ENCODE results near the gene NDUFAF3. TPM values are rescaled to one million over a fixed set of nuclear protein-coding genes. Genes with fewer than 3 reads are reported as not detected.

NDUFAF3 gene
- total RNA-seq, 1 donor from 2014 or later: 200 TPM

GRCh38 chr3:48982686-48983085, 39.2 kb upstream of the NDUFAF3 start:
- Histone ChIP-seq H3K4me3 (no peak overlapping the region), H3K9me3 (no peaks in the 10 kb centered on the region), H3K36me3 (peaks cover 65 to 69% of the 10 kb centered on the region in 2 donors), H3K27me3 (no peaks in the 10 kb centered on the region), H3K4me1 (no peaks in the 10 kb centered on the region), H3K27ac (no peak overlapping the region)
- intact Hi-C loops (cut with DNase I): no loop called here
- no peak for DNase-seq (ENCODE audit: low spot score in 2 of 2)
- TF ChIP-seq, protein P1, sequence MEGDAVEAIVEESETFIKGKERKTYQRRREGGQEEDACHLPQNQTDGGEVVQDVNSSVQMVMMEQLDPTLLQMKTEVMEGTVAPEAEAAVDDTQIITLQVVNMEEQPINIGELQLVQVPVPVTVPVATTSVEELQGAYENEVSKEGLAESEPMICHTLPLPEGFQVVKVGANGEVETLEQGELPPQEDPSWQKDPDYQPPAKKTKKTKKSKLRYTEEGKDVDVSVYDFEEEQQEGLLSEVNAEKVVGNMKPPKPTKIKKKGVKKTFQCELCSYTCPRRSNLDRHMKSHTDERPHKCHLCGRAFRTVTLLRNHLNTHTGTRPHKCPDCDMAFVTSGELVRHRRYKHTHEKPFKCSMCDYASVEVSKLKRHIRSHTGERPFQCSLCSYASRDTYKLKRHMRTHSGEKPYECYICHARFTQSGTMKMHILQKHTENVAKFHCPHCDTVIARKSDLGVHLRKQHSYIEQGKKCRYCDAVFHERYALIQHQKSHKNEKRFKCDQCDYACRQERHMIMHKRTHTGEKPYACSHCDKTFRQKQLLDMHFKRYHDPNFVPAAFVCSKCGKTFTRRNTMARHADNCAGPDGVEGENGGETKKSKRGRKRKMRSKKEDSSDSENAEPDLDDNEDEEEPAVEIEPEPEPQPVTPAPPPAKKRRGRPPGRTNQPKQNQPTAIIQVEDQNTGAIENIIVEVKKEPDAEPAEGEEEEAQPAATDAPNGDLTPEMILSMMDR (IDR thresholded peaks at IDR 0.05): no peak

DNA sequence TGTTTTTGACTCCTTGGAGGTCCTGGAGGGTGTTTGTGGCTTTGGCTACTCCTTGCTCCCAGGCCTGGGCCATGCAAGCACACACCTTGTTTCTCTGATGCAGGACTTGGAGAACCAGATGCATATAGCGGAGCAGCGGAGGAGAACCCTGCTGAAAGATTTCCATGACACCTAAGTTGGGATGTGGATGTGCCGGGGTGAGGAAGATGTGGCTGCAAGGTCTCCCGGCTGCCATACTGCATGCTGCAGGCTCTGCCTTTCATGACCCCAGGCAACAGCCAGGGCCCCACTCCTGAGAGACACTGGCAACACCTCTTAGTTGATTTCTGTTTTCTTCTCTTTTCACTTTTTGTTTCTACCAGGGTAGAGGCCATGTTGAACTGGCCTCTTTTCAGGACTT, 38.8 kb upstream of the NDUFAF3 start:
- DNase-seq (ENCODE audit: low spot score in 2 of 2): no peak
- TF ChIP-seq, protein P1 (IDR thresholded peaks at IDR 0.05): no peak
- intact Hi-C loops (cut with DNase I): no loop called here

GRCh38 chr3:48984663-48985062, 37.3 kb upstream of the NDUFAF3 start:
- intact Hi-C loops (cut with DNase I): no loop called here
- Histone ChIP-seq H3K4me1 (peaks cover 7 to 15% of the 10 kb centered on the region in 2 donors), H3K4me3 (no peak overlapping the region), H3K27me3 (no peaks in the 10 kb centered on the region), H3K9me3 (no peaks in the 10 kb centered on the region), H3K27ac (no peak overlapping the region), H3K36me3 (peaks cover 47 to 56% of the 10 kb centered on the region in 2 donors)
- TF ChIP-seq, protein P1 (IDR thresholded peaks at IDR 0.05): no peak
- no peak for DNase-seq (ENCODE audit: low spot score in 2 of 2)

More for the DNA sequence above, 38.8 kb upstream of the NDUFAF3 start:
- peaks cover 61 to 65% of the 10 kb centered on the region in 2 donors for H3K36me3 ChIP-seq
- peaks cover 0 to 2% of the 10 kb centered on the region in 2 donors for H3K4me1 ChIP-seq
- H3K4me3 ChIP-seq: no peak overlapping the region
- no peaks in the 10 kb centered on the region for H3K9me3 ChIP-seq
- no peaks in the 10 kb centered on the region for H3K27me3 ChIP-seq
- no peak overlapping the region for H3K27ac ChIP-seq

GRCh38 chr3:48985831-48986376, 36.0 kb upstream of the NDUFAF3 start:
- intact Hi-C loops (cut with DNase I): no loop called here
- H3K36me3 ChIP-seq: peaks cover 36 to 44% of the 10 kb centered on the region in 2 donors
- DNase-seq (ENCODE audit: low spot score in 2 of 2): no peak

DNA sequence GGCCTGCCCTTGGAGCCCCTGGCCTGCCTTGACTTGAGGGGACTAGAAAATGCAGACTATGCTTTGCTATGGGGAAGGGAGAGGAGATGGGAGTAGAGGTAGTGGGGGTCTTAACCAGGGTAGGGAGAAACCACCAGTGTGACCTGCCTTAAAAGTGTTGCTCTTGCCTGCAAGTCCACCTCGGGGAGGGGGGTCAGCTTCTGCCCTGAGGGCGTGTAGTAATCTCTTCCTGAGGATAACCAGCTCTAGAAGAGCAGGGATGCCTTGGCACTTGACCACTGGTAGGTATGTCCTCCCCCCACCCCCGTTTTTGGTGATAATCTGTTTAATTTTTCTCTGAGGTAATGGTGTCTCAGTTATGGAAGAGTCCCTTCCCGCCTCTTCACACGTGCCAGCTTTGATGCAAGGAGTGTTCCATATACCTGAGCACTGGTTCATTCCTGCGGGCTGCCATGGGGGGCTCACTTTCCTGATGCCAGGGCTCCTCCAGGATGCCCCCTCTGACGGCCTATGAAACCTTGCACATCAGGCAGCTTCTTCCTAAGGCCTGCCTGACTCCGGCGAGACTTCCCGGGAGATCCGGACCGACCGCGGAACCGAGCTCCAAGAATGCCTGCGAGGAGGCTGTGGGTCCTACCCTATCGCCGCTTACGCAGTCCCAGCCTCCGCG, 32.7 kb upstream of the NDUFAF3 start:
- intact Hi-C loops (cut with DNase I): loop anchor here (1.0 to 2.0 kb wide), 2 partner anchors 18 to 30 kb away; partner anchors contain the start of genes DALRD3 and WDR6
- H3K4me1 ChIP-seq: peaks cover 10 to 26% of the 10 kb centered on the region in 2 donors
- peak overlapping the region; percentile 92 to 97 for H3K27ac ChIP-seq
- TF ChIP-seq, protein P1 (IDR thresholded peaks at IDR 0.05): no peak
- peak overlapping the region; percentile 80 to 99 for H3K4me3 ChIP-seq
- DNase-seq (ENCODE audit: low spot score in 2 of 2): no peak
- H3K9me3 ChIP-seq: no peaks in the 10 kb centered on the region
- no peaks in the 10 kb centered on the region for H3K27me3 ChIP-seq
- H3K36me3 ChIP-seq: peaks cover 8 to 12% of the 10 kb centered on the region in 2 donors

More at GRCh38 chr3:48985831-48986376, 36.0 kb upstream of the NDUFAF3 start:
- Histone ChIP-seq H3K27me3 (no peaks in the 10 kb centered on the region), H3K4me3 (no peak overlapping the region), H3K4me1 (peaks cover 8 to 16% of the 10 kb centered on the region in 2 donors), H3K9me3 (no peaks in the 10 kb centered on the region), H3K27ac (no peak overlapping the region)
- TF ChIP-seq, protein P1 (IDR thresholded peaks at IDR 0.05): no peak

All from ascending aorta (tissue), 2 donors.